GM12878 (cell line): ENCODE results near the gene EPHA4. TPM values are rescaled to one million over a fixed set of nuclear protein-coding genes. Genes with fewer than 3 reads are reported as not detected.

Experiments used
- ATAC-seq: fragments of 200-7000 bp; cut with Tn5 transposase; 3 replicates; pipeline ENCODE4 v1.9.1; 2020; ENCODE audit warnings: mild to moderate bottlenecking, moderate library complexity
- BruUV-seq: library from RNA; stranded (reverse); fragments of 400-500 nt; replicated peaks from 2 replicates; lab custom pipeline; 2021; lab: Mats Ljungman, UMichigan
- CTCF ChIA-PET: fragments of 300-600 bp; sonication (Branson Sonifier 250); formaldehyde crosslinking; extraction: SDS; loops from one replicate; lab custom pipeline; 2021; ENCODE audit warnings: inconsistent platforms; lab: Yijun Ruan, JAX
- POLR2A ChIA-PET: fragments of 350-600 bp; formaldehyde crosslinking; extraction: SDS; loops from one replicate; lab custom pipeline; 2021; ENCODE audit warnings: inconsistent platforms; lab: Charles Lee
- RAD21 ChIA-PET: fragments of 300-600 bp; sonication (Branson Sonifier 250); formaldehyde crosslinking; loops from one replicate; lab custom pipeline; 2023; ENCODE audit warnings: antibody characterized with exemption; ENCODE audit not compliant: unreplicated experiment; lab: Charles Lee
- SMC1A ChIA-PET: fragments of 300-600 bp; sonication (Branson Sonifier 250); formaldehyde crosslinking; loops from one replicate; lab custom pipeline; 2023; ENCODE audit not compliant: unreplicated experiment, uncharacterized antibody; lab: Charles Lee
- DNase-seq: peaks from one replicate; pipeline ENCODE4 v3.0.0-alpha.2; 2011; ENCODE audit warnings: low read depth, low spot score
- FAIRE-seq: peaks from 3 replicates; lab custom pipeline; 2011; peaks lifted over from hg19 to GRCh38; lab: Jason Lieb, UNC
- H2AFZ ChIP-seq: 2 replicates; pipeline ENCODE4 v1.6.0; 2011; ENCODE audit warnings: low read depth, low read length, control low read depth; ENCODE audit not compliant: control insufficient read depth
- H3K27ac ChIP-seq: 2 replicates; pipeline ENCODE4 v1.5.1; 2011; ENCODE audit warnings: control low read depth; ENCODE audit not compliant: control insufficient read depth, insufficient read depth
- H3K27me3 ChIP-seq, 2 experiments: replicated peaks in 1 of 2; 2 replicates each; pipeline versions ENCODE4 v1.6.0 to v1.6.1; 2011; ENCODE audit warnings: low read length in 1 of 2; ENCODE audit not compliant: control insufficient read depth in 2 of 2, insufficient read depth in 2 of 2
- H3K36me3 ChIP-seq, 2 experiments: 2 replicates each; pipeline ENCODE4 v1.5.1; 2011; ENCODE audit warnings: low read length in 1 of 2; ENCODE audit not compliant: control insufficient read depth in 2 of 2, insufficient read depth in 2 of 2
- H3K4me1 ChIP-seq: 2 replicates; pipeline ENCODE4 v1.6.1; 2011; ENCODE audit warnings: mild to moderate bottlenecking, low read length, moderate library complexity, mixed read lengths; ENCODE audit not compliant: control insufficient read depth, insufficient read depth
- H3K4me2 ChIP-seq: 2 replicates; pipeline ENCODE4 v1.6.0; 2011; ENCODE audit warnings: control low read depth; ENCODE audit not compliant: control insufficient read depth, insufficient read depth
- H3K4me3 ChIP-seq: fragments of 200-600 bp; sonication (generic); 2 replicates; pipeline ENCODE4 v1.5.1; 2016
- H3K79me2 ChIP-seq: 2 replicates; pipeline ENCODE4 v1.6.0; 2011; ENCODE audit warnings: low read length; ENCODE audit not compliant: control insufficient read depth, insufficient read depth
- H3K9ac ChIP-seq: 2 replicates; pipeline ENCODE4 v1.8.0; 2011; ENCODE audit warnings: low read length, control low read depth, mixed read lengths; ENCODE audit not compliant: control insufficient read depth, insufficient read depth
- H3K9me3 ChIP-seq: replicated peaks from 3 replicates; pipeline ENCODE4 v1.5.1; 2011; ENCODE audit warnings: mild to moderate bottlenecking, low read length; ENCODE audit not compliant: control insufficient read depth, insufficient read depth
- H4K20me1 ChIP-seq: 2 replicates; pipeline ENCODE4 v1.6.0; 2011; ENCODE audit not compliant: control insufficient read depth, insufficient read depth
- CEBPB ChIP-seq, 2 experiments: fragments of 150-350 bp in 1 of 2; IDR thresholded peaks; 2 replicates each; pipeline ENCODE4 v1.6.1; 2012 to 2014; ENCODE audit warnings: low read depth in 2 of 2, low read length in 2 of 2, borderline replicate concordance in 1 of 2, inconsistent platforms in 1 of 2
- CUX1 ChIP-seq: IDR thresholded peaks from 2 replicates; pipeline ENCODE4 v1.6.1; 2012; ENCODE audit warnings: improper control_type of control experiment, low read depth, low read length; ENCODE audit not compliant: insufficient replicate concordance
- ELK1 ChIP-seq: IDR thresholded peaks from 2 replicates; pipeline ENCODE4 v1.6.1; 2012; ENCODE audit warnings: low read depth, low read length, improper control_type of control experiment
- HDAC2 ChIP-seq: fragments of 200-600 bp; sonication (generic); IDR thresholded peaks from 2 replicates; pipeline ENCODE4 v1.6.1; 2017
- MTA3 ChIP-seq: IDR thresholded peaks from 2 replicates; pipeline ENCODE4 v1.6.1; 2012; ENCODE audit warnings: low read length, inconsistent platforms, borderline replicate concordance
- MYC ChIP-seq: IDR thresholded peaks from 2 replicates; pipeline ENCODE4 v1.6.1; 2011; ENCODE audit warnings: mild to moderate bottlenecking, low read length, moderate library complexity, inconsistent platforms; ENCODE audit not compliant: insufficient read depth, insufficient replicate concordance, insufficient read length, severe bottlenecking
- NR2C2 ChIP-seq: IDR thresholded peaks from 2 replicates; pipeline ENCODE4 v1.6.1; 2011; ENCODE audit warnings: borderline replicate concordance, low read depth; ENCODE audit not compliant: control insufficient read depth, insufficient read length
- RELA ChIP-seq: fragments of 450-650 bp; IDR thresholded peaks from 2 replicates; pipeline ENCODE4 v1.8.0; 2014; ENCODE audit warnings: borderline replicate concordance; ENCODE audit not compliant: partially characterized antibody
- SKIL ChIP-seq: fragments of 450-650 bp; IDR thresholded peaks from 2 replicates; pipeline ENCODE4 v1.6.1; 2017; ENCODE audit warnings: mild to moderate bottlenecking, low read depth, inconsistent platforms; ENCODE audit not compliant: poor library complexity, severe bottlenecking
- STAT1 ChIP-seq: fragments of 450-650 bp; conservative IDR thresholded peaks from 2 replicates; pipeline ENCODE4 v1.6.1; 2014; ENCODE audit warnings: antibody characterized with exemption, mild to moderate bottlenecking
- ZNF274 ChIP-seq: IDR thresholded peaks from one replicate; pipeline ENCODE4 v1.8.0; 2011; ENCODE audit not compliant: insufficient read length, insufficient read depth
- WGBS: methylation state at CpG from one replicate; pipeline ENCODE4 v1.1.6; 2016; ENCODE audit warnings: low lambda C conversion rate; ENCODE audit not compliant: insufficient replicate concordance, insufficient coverage; ENCODE audit errors: missing lambda C conversion rate; 5-methylcytosine and 5-hydroxymethylcytosine counted together
- in situ Hi-C: fragments of 300-500 bp; cut with MboI; formaldehyde crosslinking; loops from 9 replicates; pipeline ENCODE4 v1.14.3; 2018; ENCODE audit warnings: mixed read lengths
- intact Hi-C: fragments of 100-400 bp; cut with micrococcal nuclease; formaldehyde crosslinking; loops from one replicate; pipeline ENCODE4 v1.14.2; 2022; ENCODE audit not compliant: unreplicated experiment
- polyA plus RNA-seq, 11 experiments: library from polyadenylated mRNA; depleted of rRNA in 4 of 11; unstranded in 6 of 11; stranded (reverse) in 5 of 11; fragments of >200 nt; fragmentation: Nextera tagmentation in 4 of 11; fragmentation: Illumina TruSeq in 1 of 11; extraction: Ambion mirVana in 4 of 11; extraction: Trizol in 1 of 11; gene quantifications; 1 replicate in 1 of 11; 2 replicates in 10 of 11; pipeline versions ENCODE4 v1.2.1 to v1.2.3, GENCODE V29; 2011 to 2016; ENCODE audit warnings: inconsistent platforms in 2 of 11, missing spikeins in 2 of 11, low read depth in 1 of 11
- total RNA-seq, 4 experiments: library from RNA; depleted of rRNA in 3 of 4; stranded (reverse); fragments of >200 nt in 3 of 4; fragmentation: Illumina TruSeq in 1 of 4; extraction: Trizol in 1 of 4; gene quantifications; 2 replicates each; pipeline versions ENCODE4 v1.2.1 to v1.2.3, GENCODE V29; 2013 to 2021

Gene EPHA4
- total and polyA plus RNA-seq, 10 of the 15 experiments (the other 5 are each of a cell fraction or from before 2014, with no cell fraction given): 0.06 to 1.5 (median 0.33) TPM; not detected in 1

GRCh38 chr2:221478485-221478863, 93.6 kb downstream of the EPHA4 start (continued):
- TF ChIP-seq SKIL (no peak), CEBPB (IDR thresholded peaks at IDR 0.05; ENCODE audit: borderline replicate concordance in 1 of 2, low read depth in 2 of 2, low read length in 2 of 2) (no peak)

- in situ Hi-C loops: no loop called here
- ChIA-PET CTCF (no interaction called here), POLR2A (no interaction called here), SMC1A (no interaction called here), RAD21 (no interaction called here)
- H3K9ac ChIP-seq: no peak overlapping the region
- no peak overlapping the region for H3K4me2 ChIP-seq
- intact Hi-C loops: no loop called here
- H3K36me3 ChIP-seq: no peaks in the 10 kb centered on the region
- ATAC-seq (no peak), FAIRE-seq (no peak), DNase-seq (no peak)
- H3K27me3 ChIP-seq: no peaks in the 10 kb centered on the region
- no peak overlapping the region for H3K27ac ChIP-seq
- BruUV-seq: no TSS peak
- H3K9me3 ChIP-seq: no peaks in the 10 kb centered on the region
- no peaks in the 10 kb centered on the region for H4K20me1 ChIP-seq
- H2AFZ ChIP-seq: no peak overlapping the region
- H3K4me1 ChIP-seq: no peaks in the 10 kb centered on the region
- 26% methylated on average over 8 of the region's 8 CpGs for WGBS
- H3K4me3 ChIP-seq: no peak overlapping the region
- no peaks in the 10 kb centered on the region for H3K79me2 ChIP-seq
- TF ChIP-seq ELK1: no peak
- TF ChIP-seq NR2C2: no peak
- no peak for TF ChIP-seq RELA
- TF ChIP-seq HDAC2: no peak
- no peak for TF ChIP-seq STAT1
- no peak for TF ChIP-seq MYC
- no peak for TF ChIP-seq CUX1
- TF ChIP-seq MTA3: no peak
- TF ChIP-seq ZNF274: no peak
Measured at GRCh38 chr2:221477714-221478484, 94.2 kb downstream of the EPHA4 start.
